Cardiac muscle cell (in vitro differentiated cells and primary cell): ENCODE results near the gene CHD9. TPM values are rescaled to one million over a fixed set of nuclear protein-coding genes. Genes with fewer than 3 reads are reported as not detected.
A peak's percentile ranks its signal among the peaks of the same experiment; 100 is the strongest.

ENCODE experiments used
- DNase-seq, 2 donors: peaks; one replicate each; pipeline versions ENCODE4 v3.0.0 to v3.0.0-alpha.2; 2010 to 2017; ENCODE audit warnings: low read depth in 1 of 2, low spot score in 1 of 2
- H3K27ac ChIP-seq: fragments of 200-600 bp; sonication (generic); 2 replicates; pipeline ENCODE4 v1.5.1; 2016
- H3K27me3 ChIP-seq: fragments of 200-600 bp; sonication (generic); 2 replicates; pipeline ENCODE4 v1.6.0; 2016; ENCODE audit warnings: control low read depth
- H3K36me3 ChIP-seq: fragments of 200-600 bp; sonication (generic); 2 replicates; pipeline ENCODE4 v1.5.1; 2016; ENCODE audit warnings: control low read depth
- H3K4me1 ChIP-seq: fragments of 200-600 bp; sonication (generic); 2 replicates; pipeline ENCODE4 v1.8.1; 2017; ENCODE audit warnings: low read depth, mild to moderate bottlenecking, mixed run types
- H3K4me3 ChIP-seq: fragments of 200-600 bp; sonication (generic); 2 replicates; pipeline ENCODE4 v1.5.1; 2016; ENCODE audit warnings: mild to moderate bottlenecking
- H3K9me3 ChIP-seq: fragments of 200-600 bp; sonication (generic); 2 replicates; pipeline ENCODE4 v1.5.1; 2017; ENCODE audit warnings: low read depth, mild to moderate bottlenecking, control low read depth
- polyA plus RNA-seq: library from polyadenylated mRNA; unstranded; fragments of >200 nt; fragmentation: Nextera tagmentation; extraction: Ambion mirVana; gene quantifications from 2 replicates; pipeline ENCODE4 v1.2.1, GENCODE V29; 2016
- total RNA-seq: library from RNA; depleted of rRNA; stranded (reverse); fragments of >200 nt; gene quantifications from 2 replicates; pipeline ENCODE4 v1.2.3, GENCODE V29; 2016
- TF ChIP-seq, protein P1 (sequence below): IDR thresholded peaks from 2 replicates; pipeline ENCODE4 v1.5.1; 2012; ENCODE audit warnings: low read depth, mild to moderate bottlenecking, low read length

Gene CHD9
- total and polyA plus RNA-seq, 2 experiments from 2014 or later: 54.8 to 78.9 TPM

DNA sequence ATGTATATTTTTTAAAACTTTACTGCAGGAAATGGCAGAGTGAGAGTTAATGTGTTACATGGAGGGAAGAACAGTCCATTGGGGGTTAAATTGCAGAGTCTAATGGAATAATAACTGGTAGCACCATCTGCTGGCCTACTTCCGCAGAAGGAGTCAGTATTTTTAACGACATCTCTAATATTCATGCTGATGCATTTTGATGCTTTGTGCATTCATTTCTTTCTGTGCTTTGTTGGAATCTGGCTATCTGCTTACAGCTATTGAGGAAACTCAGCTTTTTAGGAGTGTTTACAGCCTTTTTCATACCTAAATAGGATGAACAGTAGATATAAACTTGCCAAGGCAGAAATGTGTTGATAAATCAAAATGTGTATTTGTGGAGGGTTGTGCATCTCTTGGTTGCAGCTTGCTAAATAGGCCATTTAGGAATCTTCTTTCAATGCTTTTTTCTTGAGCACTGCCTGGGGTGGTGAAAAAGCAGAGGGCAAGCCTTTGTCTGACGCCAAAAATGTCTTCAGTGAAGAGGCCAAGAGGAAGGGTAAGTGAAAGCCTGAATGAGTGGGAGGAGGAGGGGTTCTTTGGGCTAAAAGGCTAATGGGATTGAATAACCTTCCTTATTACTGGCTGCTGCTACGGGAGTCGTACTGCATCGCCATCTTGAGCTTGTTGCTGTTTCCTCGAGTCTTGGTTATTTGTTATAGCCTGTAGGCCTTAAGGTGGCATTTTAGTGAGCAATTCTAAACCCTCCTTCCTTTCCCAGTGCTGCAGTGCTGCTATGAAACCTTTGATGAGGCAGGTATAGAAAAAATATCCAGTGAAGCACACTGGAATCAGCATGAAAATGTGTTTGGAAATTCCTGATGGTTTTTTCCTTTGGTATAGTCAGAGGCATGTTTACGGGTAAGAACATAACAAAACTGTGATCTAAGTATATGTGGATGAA lies 153.3 kb downstream of the CHD9 start:
- no peaks in the 10 kb centered on the region for H3K36me3 ChIP-seq
- DNase-seq: peak; percentile 89 to 91
- peak overlapping the region; percentile 85 for H3K4me3 ChIP-seq
- H3K4me1 ChIP-seq: peaks cover 15% of the 10 kb centered on the region
- no peaks in the 10 kb centered on the region for H3K27me3 ChIP-seq
- TF ChIP-seq, protein P1, sequence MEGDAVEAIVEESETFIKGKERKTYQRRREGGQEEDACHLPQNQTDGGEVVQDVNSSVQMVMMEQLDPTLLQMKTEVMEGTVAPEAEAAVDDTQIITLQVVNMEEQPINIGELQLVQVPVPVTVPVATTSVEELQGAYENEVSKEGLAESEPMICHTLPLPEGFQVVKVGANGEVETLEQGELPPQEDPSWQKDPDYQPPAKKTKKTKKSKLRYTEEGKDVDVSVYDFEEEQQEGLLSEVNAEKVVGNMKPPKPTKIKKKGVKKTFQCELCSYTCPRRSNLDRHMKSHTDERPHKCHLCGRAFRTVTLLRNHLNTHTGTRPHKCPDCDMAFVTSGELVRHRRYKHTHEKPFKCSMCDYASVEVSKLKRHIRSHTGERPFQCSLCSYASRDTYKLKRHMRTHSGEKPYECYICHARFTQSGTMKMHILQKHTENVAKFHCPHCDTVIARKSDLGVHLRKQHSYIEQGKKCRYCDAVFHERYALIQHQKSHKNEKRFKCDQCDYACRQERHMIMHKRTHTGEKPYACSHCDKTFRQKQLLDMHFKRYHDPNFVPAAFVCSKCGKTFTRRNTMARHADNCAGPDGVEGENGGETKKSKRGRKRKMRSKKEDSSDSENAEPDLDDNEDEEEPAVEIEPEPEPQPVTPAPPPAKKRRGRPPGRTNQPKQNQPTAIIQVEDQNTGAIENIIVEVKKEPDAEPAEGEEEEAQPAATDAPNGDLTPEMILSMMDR: peak; percentile 65
- peak overlapping the region; percentile 98 for H3K27ac ChIP-seq
- H3K9me3 ChIP-seq: no peaks in the 10 kb centered on the region

DNA sequence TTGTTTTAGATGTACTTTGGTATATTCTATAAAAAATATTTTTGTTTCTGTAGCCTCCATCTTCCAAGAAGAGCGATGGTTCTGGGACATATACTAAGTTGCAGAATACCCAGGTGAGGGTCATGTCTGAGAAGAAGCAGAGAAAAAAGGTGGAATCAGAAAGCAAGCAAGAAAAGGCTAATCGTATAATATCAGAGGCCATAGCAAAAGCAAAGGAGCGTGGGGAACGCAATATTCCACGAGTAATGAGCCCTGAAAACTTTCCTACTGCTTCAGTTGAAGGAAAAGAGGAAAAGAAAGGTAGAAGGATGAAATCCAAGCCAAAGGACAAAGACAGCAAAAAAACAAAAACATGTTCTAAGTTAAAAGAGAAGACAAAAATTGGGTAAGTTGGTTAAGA lies 154.6 kb downstream of the CHD9 start:
- H3K27ac ChIP-seq: peak overlapping the region; percentile 98

GRCh38 chr16:53209877-53210276 lies 155.1 kb downstream of the CHD9 start:
- H3K27ac ChIP-seq: peak overlapping the region; percentile 98
- H3K4me3 ChIP-seq: peak overlapping the region; percentile 85
- TF ChIP-seq, protein P1: no peak

More for the DNA sequence above, 154.6 kb downstream of the CHD9 start:
- H3K4me1 ChIP-seq: peaks cover 23% of the 10 kb centered on the region
- no peak for DNase-seq
- H3K36me3 ChIP-seq: peaks cover 4% of the 10 kb centered on the region
- H3K9me3 ChIP-seq: no peaks in the 10 kb centered on the region
- H3K4me3 ChIP-seq: peak overlapping the region; percentile 85
- TF ChIP-seq, protein P1: no peak
- no peaks in the 10 kb centered on the region for H3K27me3 ChIP-seq

GRCh38 chr16:53211253-53211652 lies 156.5 kb downstream of the CHD9 start:
- Histone ChIP-seq H3K4me1 (peaks cover 23% of the 10 kb centered on the region), H3K27me3 (no peaks in the 10 kb centered on the region), H3K36me3 (peaks cover 4% of the 10 kb centered on the region), H3K27ac (no peak overlapping the region), H3K9me3 (no peaks in the 10 kb centered on the region), H3K4me3 (peak overlapping the region; percentile 85)
- TF ChIP-seq, protein P1: no peak
- DNase-seq: no peak

More at GRCh38 chr16:53209877-53210276, 155.1 kb downstream of the CHD9 start:
- Histone ChIP-seq H3K27me3 (no peaks in the 10 kb centered on the region), H3K36me3 (peaks cover 4% of the 10 kb centered on the region), H3K4me1 (peaks cover 23% of the 10 kb centered on the region), H3K9me3 (no peaks in the 10 kb centered on the region)
- DNase-seq: no peak

DNA sequence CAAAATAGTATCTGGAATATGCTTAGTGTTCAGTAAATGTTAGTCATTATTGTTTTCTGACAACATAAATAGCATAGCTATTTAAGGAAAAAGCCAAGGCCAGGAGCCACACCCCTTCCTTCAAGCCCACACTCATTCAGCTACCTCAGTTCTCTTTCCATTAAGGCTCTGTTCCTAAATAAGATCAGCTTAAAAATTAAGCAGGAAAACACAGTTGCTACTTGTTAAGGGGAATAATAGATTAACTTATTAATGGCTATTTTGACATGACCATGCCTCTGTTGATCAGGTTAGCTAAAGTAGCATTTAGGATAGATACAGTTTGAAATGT lies 158.1 kb downstream of the CHD9 start:
- Histone ChIP-seq H3K9me3 (no peaks in the 10 kb centered on the region), H3K27me3 (no peaks in the 10 kb centered on the region), H3K4me1 (peaks cover 19% of the 10 kb centered on the region), H3K4me3 (peak overlapping the region; percentile 10), H3K27ac (peak overlapping the region; percentile 3), H3K36me3 (peaks cover 4% of the 10 kb centered on the region)
- DNase-seq: no peak
- TF ChIP-seq, protein P1: no peak
